Stimulated activated CD4-positive, alpha-beta T cell treated with anti-CD3 and anti-CD28 coated beads, Interleukin-15, amount 100 ng/mL, for 24 hours (primary cell): ENCODE results near the gene SREBF1.

Experiments used
- DNase-seq: peaks from one replicate; pipeline ENCODE4 v3.0.0-alpha.2; 2020

The SREBF1 gene

DNA sequence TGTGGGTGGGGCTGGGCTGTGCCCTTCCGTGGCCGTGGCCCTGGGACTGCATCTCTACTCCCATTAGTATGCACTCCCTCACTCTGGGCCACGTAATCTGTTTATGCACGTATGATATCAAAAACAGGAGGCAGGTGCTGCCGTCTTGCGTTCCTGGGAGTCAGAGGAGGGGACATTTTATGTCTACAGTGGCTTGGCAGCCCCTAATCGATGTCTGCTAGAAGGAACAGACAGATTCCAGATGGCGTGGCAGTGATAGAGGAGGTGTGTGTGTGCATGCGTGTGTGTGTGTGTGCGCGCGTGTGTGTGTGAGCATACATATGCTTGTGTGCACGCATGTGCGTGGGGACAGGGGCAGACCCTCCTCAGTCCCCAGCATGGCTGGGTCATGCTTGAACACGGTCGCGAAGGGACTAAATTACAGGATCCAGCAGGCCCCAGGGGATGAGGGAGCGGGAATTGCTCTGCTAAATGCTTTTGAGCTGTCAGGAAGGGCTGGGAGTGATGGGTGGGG lies 44.7 kb downstream of the SREBF1 start:
- no peak for DNase-seq

DNA sequence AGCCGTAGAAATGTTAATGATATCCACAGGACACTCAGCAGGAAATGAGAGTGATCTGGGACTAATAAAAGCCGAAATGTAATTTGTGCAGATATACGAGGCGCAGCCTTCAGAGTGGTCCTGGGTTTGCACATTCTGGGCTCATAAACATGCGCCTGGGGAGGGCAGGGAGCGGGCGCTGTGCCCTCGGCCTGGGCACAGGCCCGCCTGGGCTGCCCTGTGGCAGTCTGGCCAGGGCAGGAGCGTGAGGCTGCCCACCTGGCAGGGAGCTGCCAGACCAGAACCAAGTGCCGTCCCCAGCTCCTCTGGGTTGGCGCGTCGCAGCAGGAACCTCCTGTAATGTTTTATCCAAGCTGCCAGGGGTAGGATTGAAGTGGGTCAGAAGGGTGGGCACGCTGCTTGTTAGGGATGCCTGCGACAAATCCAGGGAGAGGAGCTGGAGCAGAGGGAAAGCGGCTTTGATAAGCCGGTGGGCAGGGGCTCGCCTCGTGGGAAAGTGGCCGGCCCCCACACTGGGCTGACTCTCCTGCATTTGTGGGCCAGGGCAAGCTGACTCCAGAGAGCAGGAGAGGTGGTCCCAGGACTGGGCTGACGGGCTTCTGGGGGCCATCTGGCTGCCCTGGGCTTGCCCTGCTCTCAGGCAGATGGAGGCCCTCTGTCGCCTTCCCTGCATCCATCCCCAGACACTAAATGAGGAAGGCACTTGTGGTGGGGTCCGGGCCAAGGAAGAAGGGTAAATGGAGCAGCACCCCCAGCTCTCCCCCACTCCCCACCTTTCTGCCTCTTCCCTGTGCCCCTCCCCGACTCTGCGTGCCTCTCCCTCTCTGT lies 45.9 kb downstream of the SREBF1 start:
- no peak for DNase-seq

DNA sequence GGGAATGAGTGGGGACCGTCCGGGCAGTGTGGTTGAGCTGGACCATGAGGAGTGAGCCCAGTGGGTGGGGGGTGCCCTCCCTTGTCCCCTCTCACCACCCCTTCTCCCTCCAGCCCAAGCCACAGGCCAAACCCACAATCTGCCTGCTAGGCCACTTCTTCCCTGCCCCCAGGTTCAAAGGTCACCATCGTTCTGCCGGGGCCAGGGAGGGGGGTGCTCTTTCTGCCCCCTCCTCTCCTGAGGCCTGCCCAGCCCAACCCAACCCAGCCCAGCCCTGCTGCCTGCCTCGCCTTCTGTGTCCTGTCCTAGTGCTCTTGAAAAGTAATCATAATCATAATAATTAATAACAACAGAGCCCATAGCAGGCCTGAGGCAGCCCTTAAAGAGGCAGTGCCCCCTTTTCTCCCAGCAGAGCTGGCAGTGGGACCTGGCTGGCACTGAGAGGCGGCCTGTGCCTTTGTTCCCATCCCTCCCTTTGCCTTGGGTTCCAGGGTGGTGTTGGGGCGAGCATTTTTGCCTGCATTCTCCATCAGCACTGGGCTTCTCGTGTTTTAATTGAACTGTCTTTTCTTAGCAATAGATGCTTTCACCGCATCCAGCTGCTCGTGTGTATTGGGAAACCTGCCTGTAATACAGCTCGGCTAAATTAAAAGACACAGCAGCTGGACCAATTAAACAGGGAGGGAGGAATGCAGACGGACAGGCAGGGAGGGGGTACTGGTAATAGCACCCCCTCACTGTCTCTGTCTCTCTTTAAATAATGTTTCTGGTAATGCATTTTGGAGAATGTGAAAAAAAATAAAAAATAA lies 46.8 kb downstream of the SREBF1 start:
- no peak for DNase-seq

GRCh38 chr17:17789410-17789809 lies 47.4 kb downstream of the SREBF1 start:
- DNase-seq = no peak

GRCh38 chr17:17788967-17789366 lies 47.8 kb downstream of the SREBF1 start:
- no peak for DNase-seq

GRCh38 chr17:17787568-17787967 lies 49.2 kb downstream of the SREBF1 start:
- no peak for DNase-seq

DNA sequence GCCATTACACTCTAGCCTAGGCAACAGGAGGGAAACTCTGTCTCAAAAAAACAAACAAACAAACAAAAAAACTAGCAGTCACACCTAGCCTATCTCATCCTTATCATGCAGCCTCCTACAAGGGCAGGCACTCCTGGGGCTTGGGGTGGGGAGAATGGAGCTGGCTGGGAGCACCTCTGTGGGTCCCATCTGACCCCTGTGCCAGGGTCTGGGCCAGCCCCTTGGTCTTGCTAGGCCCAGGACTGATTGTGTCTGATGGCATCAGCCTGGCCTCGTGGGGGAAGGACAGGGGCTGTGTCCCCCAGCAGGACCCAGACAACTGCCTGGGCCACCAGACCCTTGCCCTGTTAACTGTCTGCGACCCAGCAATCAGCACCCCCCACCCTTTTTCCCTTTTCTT lies 49.8 kb downstream of the SREBF1 start:
- no peak for DNase-seq

DNA sequence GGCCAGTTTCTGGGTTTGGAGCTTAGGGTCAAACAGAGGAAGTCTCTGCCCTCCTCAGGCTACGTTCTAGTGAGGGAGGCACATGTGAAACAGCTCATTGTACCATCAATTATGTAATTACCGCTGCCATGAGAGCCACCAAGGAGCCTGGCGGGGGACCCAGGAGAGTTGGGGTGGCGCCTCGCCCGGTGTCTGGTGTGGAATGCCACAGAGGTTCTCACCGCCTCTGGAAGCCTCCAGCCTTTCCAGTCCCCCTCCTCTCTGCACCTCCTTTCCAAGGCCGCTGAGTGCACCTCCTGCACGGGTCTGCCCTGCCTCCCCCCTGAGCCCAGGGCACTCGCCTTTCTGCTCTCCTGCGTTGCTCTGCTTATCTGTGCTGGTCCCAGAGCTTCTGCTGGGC lies 51.4 kb downstream of the SREBF1 start:
- DNase-seq = no peak

DNA sequence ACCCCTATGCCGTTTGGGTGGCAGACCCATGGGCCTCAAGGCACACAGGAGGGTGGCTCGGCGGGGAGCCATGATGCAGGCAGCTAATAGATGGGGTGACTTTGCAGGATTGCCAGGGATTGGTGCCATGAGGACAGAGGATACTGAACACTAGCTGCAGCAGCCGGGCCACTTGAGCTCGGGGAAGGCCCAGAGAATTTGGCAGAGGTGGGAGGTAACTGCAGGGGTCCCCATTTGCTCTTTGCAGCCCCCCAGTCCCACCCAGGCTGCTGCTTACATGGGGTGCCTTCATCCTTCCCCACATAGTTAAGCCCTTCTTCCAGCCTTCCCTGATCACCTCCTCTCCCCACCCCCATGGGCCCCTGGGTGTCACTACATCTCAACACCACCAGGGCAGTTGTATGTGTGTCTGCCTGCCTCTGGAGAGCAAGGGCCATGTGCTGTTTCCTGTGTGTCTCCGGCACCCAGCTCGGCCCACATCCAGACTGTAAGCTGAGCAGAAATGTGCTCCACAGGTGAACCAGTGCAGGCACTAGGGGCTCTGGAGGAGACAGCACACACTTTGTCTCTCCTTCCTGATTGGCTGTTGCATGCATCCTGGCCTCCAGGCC lies 52.0 kb downstream of the SREBF1 start:
- DNase-seq = peak; percentile 31

GRCh38 chr17:17783825-17784656 lies 52.7 kb downstream of the SREBF1 start:
- DNase-seq = peak; percentile 28

DNA sequence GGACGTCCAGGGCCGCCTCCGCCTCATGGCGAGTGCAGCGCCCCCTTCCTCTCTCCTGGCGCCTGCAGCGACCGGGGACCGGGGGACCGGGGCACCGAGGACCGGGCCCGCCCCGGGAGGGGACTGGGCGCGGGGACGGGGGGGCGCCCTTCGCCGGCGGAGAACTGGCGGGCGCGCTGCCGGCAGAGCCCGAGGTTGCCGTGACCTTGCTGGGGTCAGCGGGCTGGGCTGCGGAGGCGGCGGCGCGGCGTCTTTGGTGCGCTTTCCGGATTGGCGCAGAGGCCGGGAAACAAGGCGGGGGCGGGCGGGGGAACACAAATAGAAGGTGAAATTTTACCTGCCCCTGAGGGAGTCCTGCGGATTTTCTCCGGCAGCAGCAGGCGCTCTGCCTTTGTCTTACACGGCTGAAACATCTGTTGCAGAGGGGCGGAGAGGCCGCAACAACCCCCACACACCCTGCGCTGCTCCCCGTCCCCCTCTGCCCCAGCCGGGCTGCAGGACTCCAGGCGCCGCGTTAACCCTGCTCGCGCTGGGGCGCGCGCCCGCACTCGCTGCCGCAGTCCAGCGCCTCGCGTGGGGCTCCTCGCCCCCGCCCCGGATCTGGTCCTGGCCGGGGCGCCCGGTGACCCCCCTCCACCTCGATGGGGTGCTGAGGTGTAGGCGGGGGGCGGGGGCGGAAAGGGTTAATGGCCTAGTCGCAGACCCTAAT lies 53.5 kb downstream of the SREBF1 start:
- DNase-seq = peak; percentile 76

- peak; percentile 22 for DNase-seq
These were observed 54.2 kb downstream of the SREBF1 start for GRCh38 chr17:17782523-17783115.

DNA sequence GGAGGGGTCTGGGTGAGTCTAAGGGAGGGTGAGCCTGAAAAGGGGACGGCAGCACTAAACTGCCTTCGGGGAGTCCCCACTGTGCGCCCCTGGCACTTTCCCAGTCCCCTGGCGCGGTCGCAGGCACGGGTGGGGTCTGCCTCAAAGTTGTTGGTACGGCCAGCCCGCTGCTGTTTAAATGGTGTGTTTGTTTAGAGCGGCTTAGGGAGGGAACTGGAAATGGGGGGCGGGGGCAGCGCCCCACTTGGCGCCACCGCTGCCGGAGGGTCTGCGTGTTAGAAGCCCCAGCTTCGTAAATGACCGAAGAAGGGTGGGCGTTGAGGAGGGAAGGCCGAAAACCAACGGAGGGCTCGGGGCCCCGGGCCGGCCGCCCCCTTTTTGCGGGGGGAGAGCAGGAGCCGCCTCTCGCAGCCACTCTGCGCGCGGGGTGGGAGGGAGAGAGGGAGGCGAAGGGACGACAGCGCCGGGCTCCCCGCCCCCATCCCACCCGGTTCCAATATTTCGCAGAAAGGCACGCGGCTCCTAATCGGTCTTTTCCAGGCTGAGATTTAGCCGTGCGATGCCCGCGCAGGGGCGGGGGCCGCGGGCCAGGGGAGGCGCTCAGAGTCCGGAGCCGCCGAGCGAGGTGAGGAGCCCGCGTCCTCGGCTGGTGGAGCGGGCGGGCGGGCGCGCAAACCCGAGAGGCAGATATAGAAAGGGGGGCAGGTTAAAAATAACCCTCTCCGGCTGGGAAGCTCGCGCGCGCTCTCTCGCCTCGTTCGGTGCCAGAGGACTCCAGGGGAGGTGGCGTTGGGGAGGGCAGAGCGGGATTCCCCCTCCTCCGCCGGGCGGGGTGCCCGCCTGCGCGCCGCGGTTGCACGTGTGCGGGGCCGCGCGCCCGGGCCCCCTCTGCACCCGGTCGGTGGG lies 54.9 kb downstream of the SREBF1 start:
- DNase-seq = peak; percentile 48

DNA sequence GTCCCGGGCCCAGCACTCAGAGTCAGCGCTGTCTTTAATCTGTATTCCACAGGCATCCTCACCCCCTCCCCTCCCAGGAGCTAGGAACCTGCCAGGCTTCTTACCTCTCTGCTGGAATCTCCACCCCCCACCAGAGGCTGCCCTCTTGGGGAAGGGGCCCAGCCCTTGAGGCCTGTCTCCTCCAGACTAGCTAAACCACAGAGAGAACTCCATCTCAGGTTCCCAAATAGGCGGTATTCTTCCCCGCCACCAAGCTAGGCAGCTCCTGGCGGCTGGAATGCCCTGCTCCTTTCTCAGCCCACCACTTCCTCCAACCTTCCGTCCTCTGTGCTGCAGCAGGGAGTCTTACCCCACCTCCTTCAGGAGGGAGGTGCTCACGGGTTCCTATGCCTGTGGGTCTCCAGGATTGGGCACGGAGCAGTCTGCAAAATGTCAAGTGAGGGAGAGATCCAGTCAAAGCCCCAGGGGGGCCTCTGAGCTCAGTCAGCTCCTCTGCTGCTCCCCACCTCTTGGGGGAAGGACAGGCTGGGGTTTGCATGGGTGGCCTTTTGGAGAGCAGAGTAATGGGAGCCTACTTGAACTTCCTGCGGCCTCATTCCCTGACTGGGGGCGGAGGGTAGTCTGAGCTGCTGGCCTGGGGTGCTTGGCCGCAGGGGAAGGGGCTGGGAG lies 55.7 kb downstream of the SREBF1 start:
- no peak for DNase-seq

DNA sequence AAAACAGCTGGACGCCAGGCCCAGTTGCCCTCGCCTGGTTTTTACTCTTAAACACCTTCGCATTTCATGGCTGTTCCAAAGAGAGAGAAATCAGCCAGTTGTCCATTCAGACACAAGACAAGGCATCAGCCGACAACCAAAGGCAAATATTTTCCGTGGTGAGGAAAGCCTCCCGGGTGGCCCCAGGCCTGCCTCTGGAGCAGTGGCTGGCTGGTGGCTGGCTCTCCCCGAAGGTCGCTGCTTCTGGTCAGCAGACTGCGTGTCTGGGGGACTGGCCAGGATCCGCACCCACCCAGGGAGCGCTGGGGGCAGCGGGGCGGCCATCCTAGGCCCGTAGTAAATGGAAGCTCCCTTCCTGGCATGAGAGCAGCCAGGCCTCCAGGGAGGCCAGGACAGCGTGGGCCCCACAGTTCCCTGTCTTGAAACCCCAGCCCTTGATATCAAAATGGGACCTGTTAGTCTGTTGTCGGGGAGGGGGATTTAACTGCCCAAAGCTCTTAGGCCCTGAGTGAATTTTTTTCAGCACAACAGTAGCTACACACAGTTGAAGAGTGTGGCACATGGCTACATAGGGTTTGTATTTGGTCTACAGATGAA lies 57.7 kb downstream of the SREBF1 start:
- no peak for DNase-seq

DNA sequence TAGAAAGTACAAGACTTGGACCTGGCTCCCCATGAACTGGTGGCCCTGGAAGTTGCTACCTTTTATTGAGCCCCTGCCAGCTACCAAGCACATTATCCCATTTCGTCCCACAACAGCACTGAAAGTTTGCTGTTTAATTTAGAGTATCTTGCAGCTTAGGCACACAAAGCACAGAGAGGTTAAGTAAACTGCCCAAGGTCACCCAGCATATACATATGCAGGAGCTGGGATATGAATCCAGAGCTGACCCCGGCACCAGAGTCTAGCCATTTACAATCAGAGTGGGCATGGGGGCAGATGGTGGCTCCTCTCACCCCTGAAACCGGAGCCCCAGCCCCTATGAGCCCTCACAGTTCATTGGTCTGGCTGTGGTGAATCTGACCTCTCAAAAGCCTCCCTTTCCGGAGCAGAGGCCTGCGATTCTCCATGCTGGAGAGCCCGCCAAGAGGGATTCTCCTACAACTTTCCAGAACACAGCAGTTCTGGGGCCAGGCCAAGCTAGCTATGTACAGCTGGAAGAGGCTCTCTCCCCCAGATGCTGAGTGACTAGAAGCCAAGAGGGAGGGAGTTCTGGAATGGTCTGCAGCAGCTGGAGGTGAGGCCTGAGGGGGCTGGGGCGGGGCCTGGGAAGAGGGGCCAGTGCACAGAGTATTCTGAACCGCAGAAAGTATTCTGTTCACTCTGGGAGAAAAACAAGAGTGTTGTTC lies 58.3 kb downstream of the SREBF1 start:
- no peak for DNase-seq

DNA sequence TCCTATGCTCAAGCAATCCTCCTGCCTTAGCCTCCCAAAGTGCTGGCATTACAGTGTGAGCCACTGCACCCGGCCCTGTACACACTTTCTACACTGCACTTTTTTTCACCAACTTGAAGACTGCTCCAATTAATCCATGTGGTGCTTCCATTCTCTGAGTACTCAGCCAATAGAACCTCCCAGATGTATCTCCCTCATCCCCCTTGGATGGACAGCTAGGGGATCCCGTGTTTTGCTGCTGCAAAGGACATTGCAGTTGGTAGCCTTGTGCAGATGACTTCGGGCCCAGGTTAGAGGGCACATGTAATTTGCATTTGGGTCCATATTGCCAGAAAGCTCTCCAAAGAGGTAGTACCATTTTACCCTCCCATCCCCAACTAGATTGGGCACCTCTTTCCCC lies 59.9 kb downstream of the SREBF1 start:
- no peak for DNase-seq

GRCh38 chr17:17774009-17774881 lies 62.5 kb downstream of the SREBF1 start:
- DNase-seq = no peak
